ENCODE results near the gene CCDC91. TPM values are rescaled to one million over a fixed set of nuclear protein-coding genes. Genes with fewer than 3 reads are reported as not detected.

Gene CCDC91
- total RNA-seq, 1 donor from 2014 or later, result 23.2 TPM

DNA sequence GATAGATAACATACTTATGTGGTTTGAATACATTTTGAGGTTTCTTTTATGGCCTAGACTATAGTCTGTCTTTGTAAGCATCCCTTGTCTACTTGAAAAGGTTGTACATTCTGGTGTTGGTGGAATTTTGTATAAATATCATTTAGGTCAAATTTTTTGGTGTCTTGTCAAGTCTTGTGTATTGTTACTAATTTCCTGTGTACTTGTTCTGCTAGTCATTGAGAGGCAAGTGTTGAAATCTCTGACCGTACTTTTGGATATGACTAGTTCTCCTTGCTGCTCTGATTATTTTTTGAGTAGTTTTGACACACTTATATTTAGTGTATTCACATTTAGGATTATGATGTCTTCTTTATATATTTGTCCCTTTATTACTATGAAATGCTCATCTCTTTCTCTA, 219.6 kb downstream of the CCDC91 start:
- H3K9me3 Mint-ChIP-seq, result no peaks in the 10 kb centered on the region
- H3K4me1 Mint-ChIP-seq (ENCODE audit: unreplicated experiment), result no peaks in the 10 kb centered on the region
- peaks cover 26% of the 10 kb centered on the region for H3K36me3 Mint-ChIP-seq
- TF ChIP-seq, protein P1, sequence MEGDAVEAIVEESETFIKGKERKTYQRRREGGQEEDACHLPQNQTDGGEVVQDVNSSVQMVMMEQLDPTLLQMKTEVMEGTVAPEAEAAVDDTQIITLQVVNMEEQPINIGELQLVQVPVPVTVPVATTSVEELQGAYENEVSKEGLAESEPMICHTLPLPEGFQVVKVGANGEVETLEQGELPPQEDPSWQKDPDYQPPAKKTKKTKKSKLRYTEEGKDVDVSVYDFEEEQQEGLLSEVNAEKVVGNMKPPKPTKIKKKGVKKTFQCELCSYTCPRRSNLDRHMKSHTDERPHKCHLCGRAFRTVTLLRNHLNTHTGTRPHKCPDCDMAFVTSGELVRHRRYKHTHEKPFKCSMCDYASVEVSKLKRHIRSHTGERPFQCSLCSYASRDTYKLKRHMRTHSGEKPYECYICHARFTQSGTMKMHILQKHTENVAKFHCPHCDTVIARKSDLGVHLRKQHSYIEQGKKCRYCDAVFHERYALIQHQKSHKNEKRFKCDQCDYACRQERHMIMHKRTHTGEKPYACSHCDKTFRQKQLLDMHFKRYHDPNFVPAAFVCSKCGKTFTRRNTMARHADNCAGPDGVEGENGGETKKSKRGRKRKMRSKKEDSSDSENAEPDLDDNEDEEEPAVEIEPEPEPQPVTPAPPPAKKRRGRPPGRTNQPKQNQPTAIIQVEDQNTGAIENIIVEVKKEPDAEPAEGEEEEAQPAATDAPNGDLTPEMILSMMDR (conservative IDR thresholded peaks at IDR 0.05), result no peak
- no peak overlapping the region for H3K27ac Mint-ChIP-seq
- no peak for DNase-seq (ENCODE audit: extremely low spot score, unreplicated experiment)
- H3K4me3 Mint-ChIP-seq, result no peak overlapping the region
- H3K27me3 Mint-ChIP-seq, result no peaks in the 10 kb centered on the region

DNA sequence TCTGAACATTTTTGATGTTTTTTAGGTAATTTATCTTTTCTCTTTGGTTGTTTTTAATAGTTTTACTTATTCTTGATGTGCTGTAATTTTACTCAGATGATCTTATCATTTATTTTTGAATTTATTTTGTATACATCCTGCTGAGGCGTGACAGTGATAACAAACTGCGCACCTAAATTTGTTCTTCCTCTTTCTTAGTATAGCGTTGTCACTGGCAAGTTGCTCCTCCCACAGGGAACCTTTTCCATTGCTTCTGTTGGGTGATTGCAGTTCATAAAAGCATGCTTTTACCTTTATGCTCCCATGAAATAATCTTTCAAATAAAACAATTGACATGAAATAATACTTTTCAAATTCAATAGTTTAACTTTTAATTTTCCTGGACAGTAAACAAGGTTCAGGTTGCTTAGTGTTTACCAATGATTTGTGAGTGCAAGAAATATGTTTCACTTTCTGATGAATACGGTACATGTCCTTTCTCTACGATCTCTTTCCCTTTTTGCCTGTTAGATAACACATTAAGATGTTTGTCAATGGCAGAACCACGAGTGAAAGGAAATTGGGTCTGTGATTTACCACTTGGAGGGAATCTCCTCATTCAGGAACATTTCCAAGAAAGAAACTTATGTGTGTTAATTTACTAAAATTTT, 223.3 kb downstream of the CCDC91 start:
- Mint-ChIP-seq H3K4me1 (ENCODE audit: unreplicated experiment) (no peaks in the 10 kb centered on the region), H3K27me3 (no peaks in the 10 kb centered on the region), H3K27ac (no peak overlapping the region), H3K9me3 (no peaks in the 10 kb centered on the region), H3K4me3 (no peak overlapping the region), H3K36me3 (peaks cover 15% of the 10 kb centered on the region)
- TF ChIP-seq, protein P1 (conservative IDR thresholded peaks at IDR 0.05), result no peak
- DNase-seq (ENCODE audit: extremely low spot score, unreplicated experiment), result no peak

DNA sequence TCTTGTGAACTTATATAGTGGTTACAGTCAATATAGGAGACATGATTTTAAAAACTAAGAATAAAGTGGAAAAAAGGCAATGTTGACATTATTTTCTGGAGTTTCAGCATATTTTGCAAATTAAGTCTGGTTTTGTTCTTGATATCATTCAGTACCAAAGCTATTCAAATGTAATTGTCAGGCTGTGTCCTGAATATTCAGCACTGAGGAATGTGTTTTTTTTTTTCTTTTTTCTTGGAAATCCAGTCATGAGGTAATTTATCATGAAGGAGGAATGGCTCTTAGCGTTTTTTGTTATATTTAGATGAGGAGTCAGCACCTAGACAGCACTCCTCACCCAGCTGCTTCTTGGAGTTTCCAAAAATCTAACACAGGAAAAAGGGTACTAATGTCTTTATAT, 225.5 kb downstream of the CCDC91 start:
- Mint-ChIP-seq H3K27me3 (no peaks in the 10 kb centered on the region), H3K4me1 (ENCODE audit: unreplicated experiment) (no peaks in the 10 kb centered on the region), H3K36me3 (peaks cover 20% of the 10 kb centered on the region), H3K27ac (no peak overlapping the region), H3K9me3 (no peaks in the 10 kb centered on the region), H3K4me3 (no peak overlapping the region)
- TF ChIP-seq, protein P1 (conservative IDR thresholded peaks at IDR 0.05), result no peak
- DNase-seq (ENCODE audit: extremely low spot score, unreplicated experiment), result no peak

DNA sequence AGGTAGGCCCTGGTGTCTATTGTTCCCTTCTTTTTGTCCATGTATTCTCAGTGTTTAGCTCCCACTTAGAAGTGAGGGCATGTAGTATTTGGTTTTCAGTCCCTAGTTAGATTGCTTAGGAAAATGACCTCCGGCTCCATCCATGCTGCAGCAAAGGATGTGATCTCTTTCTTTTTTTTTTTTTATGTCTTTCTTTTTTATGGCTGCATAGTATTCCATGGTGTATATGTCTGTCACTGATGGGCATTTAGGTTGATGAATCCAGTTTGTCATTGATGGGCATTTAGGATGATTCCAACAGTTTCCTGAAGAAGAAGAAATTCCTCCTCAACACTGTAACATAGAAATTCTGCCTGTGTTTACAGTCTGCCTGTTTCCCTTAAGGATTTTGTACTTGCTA, 231.1 kb downstream of the CCDC91 start:
- TF ChIP-seq, protein P1 (conservative IDR thresholded peaks at IDR 0.05), result no peak
- no peak for DNase-seq (ENCODE audit: extremely low spot score, unreplicated experiment)
- H3K9me3 Mint-ChIP-seq, result peaks cover 5% of the 10 kb centered on the region
- H3K4me3 Mint-ChIP-seq, result no peak overlapping the region
- H3K27ac Mint-ChIP-seq, result no peak overlapping the region
- no peaks in the 10 kb centered on the region for H3K4me1 Mint-ChIP-seq (ENCODE audit: unreplicated experiment)
- H3K27me3 Mint-ChIP-seq, result no peaks in the 10 kb centered on the region
- H3K36me3 Mint-ChIP-seq, result peaks cover 19% of the 10 kb centered on the region

DNA sequence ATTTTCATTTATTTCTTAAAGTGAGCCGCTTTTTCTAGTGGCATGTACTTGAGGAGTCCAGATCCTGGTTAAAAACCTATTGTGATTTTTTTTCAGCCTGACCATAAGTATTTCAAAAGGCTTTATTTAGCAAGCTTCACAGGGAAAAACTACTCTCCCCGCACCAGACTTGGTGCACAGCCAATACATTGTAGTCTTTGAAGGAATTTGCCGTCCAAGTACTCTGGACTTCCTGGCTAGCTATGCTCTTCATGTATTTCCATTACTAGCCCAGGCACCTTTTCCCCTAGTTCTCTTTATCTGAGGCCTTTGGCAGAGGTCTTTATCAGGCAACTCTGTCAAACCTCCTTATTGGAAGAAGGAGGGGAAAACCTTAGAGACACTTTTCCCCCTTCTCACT, 234.7 kb downstream of the CCDC91 start:
- TF ChIP-seq, protein P1 (conservative IDR thresholded peaks at IDR 0.05), result no peak
- peaks cover 25% of the 10 kb centered on the region for H3K36me3 Mint-ChIP-seq
- peak overlapping the region; percentile 48 for H3K27ac Mint-ChIP-seq
- peaks cover 5% of the 10 kb centered on the region for H3K9me3 Mint-ChIP-seq
- no peak for DNase-seq (ENCODE audit: extremely low spot score, unreplicated experiment)
- no peaks in the 10 kb centered on the region for H3K4me1 Mint-ChIP-seq (ENCODE audit: unreplicated experiment)
- no peak overlapping the region for H3K4me3 Mint-ChIP-seq
- H3K27me3 Mint-ChIP-seq, result no peaks in the 10 kb centered on the region

Measured in type B pancreatic cell (in vitro differentiated cells).